PFSK-1 (cell line): ENCODE results near the gene DDHD1.

ENCODE experiments used
- FOXP2 ChIP-seq: optimal IDR thresholded peaks from 2 replicates; pipeline ENCODE3; 2011; ENCODE audit warnings: borderline replicate concordance, control low read depth, inconsistent platforms; ENCODE audit not compliant: insufficient read depth; ENCODE audit errors: extremely low read length, extremely low read depth
- POLR2AphosphoS5 ChIP-seq: IDR thresholded peaks from 2 replicates; pipeline ENCODE4 v1.6.1; 2012; ENCODE audit warnings: low read depth, mild to moderate bottlenecking, control low read depth, low read length, moderate library complexity
- SIN3A ChIP-seq: IDR thresholded peaks from 2 replicates; pipeline ENCODE4 v1.6.1; 2012; ENCODE audit warnings: mild to moderate bottlenecking, low read length, moderate library complexity, borderline replicate concordance; ENCODE audit not compliant: insufficient read depth
- TAF1 ChIP-seq: IDR thresholded peaks from 2 replicates; pipeline ENCODE4 v1.6.1; 2012; ENCODE audit warnings: low read length, control low read depth, borderline replicate concordance; ENCODE audit not compliant: insufficient read depth
- TF ChIP-seq, protein P1 (sequence below), 2 experiments: IDR thresholded peaks; 2 replicates each; pipeline versions ENCODE4 v1.6.1 to v1.8.0; 2011 to 2012; ENCODE audit warnings: low read depth in 2 of 2, low read length in 2 of 2, control low read depth in 1 of 2, inconsistent platforms in 1 of 2, mild to moderate bottlenecking in 1 of 2, moderate library complexity in 1 of 2; ENCODE audit not compliant: insufficient read depth in 1 of 2

DDHD1 gene

DNA sequence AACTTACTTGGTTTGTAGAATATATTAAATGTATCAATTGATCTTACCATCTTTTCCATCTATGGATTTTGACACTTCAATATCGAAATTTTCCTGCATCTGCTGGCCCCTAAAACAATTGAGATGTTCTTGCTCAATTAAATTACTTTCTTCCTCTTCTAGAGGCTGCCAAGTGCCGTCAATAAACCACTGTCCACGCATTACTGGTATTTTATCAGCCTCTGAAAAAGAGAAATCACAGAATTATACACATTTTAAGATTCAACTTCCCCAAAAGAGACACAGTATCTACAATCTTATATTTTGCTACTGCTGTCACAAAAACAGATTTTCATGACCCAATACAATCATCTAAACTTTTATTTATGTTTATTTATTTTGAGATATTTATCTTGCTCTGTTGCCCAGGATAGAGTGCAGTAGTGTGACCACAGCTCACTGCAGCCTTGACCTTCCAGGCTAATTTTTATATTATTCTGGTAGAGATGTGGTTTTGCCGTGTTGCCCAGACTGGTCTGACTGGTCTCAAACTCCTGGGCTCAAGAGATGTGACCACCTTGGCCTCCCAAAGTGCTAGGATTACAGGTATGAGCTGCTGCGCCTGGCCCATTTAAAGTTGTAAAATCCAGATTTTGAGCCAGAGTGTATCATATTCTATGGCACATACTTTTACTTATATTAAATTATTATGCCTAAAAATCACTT is 49.3 kb downstream of the DDHD1 start:
- no peak for TF ChIP-seq POLR2AphosphoS5

DNA sequence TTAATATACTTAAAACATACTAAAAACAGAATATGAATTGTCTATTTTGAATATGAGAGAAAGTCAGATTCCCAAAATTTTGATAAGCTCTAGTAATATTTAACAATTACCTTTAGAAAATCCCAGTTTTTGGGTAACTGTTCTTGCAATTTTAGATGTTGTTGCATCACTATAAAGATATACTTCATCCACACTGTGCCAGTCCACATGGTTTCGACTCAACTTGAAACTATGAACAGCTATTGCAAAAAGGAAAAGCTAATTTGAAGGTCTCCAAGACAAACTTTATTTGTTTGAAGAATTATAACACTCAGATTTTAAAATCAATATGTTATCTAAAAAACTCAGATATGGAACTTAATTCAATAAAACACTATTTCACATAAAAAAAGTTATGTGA is 59.9 kb downstream of the DDHD1 start:
- TF ChIP-seq POLR2AphosphoS5 (no peak), TAF1 (no peak), SIN3A (no peak), FOXP2 (no peak)
- TF ChIP-seq, protein P1, sequence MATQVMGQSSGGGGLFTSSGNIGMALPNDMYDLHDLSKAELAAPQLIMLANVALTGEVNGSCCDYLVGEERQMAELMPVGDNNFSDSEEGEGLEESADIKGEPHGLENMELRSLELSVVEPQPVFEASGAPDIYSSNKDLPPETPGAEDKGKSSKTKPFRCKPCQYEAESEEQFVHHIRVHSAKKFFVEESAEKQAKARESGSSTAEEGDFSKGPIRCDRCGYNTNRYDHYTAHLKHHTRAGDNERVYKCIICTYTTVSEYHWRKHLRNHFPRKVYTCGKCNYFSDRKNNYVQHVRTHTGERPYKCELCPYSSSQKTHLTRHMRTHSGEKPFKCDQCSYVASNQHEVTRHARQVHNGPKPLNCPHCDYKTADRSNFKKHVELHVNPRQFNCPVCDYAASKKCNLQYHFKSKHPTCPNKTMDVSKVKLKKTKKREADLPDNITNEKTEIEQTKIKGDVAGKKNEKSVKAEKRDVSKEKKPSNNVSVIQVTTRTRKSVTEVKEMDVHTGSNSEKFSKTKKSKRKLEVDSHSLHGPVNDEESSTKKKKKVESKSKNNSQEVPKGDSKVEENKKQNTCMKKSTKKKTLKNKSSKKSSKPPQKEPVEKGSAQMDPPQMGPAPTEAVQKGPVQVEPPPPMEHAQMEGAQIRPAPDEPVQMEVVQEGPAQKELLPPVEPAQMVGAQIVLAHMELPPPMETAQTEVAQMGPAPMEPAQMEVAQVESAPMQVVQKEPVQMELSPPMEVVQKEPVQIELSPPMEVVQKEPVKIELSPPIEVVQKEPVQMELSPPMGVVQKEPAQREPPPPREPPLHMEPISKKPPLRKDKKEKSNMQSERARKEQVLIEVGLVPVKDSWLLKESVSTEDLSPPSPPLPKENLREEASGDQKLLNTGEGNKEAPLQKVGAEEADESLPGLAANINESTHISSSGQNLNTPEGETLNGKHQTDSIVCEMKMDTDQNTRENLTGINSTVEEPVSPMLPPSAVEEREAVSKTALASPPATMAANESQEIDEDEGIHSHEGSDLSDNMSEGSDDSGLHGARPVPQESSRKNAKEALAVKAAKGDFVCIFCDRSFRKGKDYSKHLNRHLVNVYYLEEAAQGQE (IDR thresholded peaks at IDR 0.05; ENCODE audit: insufficient read depth in 1 of 2, low read depth in 2 of 2, low read length in 2 of 2): no peak

DNA sequence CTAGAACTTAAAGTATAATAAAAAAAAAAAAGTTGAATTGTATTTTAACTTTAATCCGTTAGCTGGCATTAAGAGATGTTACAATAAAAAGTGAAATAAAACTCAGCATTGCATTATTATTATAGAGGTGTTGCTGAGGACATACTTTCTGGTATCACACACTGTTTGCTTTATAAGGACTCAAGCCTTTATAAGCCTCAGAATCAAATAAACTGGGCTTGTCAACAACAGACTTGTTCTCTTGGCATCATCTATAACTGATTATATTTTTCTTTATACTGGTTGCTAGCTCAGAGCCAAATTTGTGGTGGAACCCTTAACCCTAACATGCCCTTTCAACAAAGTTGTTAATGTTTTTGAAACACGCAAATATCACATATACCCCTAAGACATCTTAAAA is 62.3 kb downstream of the DDHD1 start:
- TF ChIP-seq POLR2AphosphoS5 (no peak), TAF1 (no peak), SIN3A (no peak), FOXP2 (no peak)
- TF ChIP-seq, protein P1 (IDR thresholded peaks at IDR 0.05; ENCODE audit: insufficient read depth in 1 of 2, low read depth in 2 of 2, low read length in 2 of 2): no peak

DNA sequence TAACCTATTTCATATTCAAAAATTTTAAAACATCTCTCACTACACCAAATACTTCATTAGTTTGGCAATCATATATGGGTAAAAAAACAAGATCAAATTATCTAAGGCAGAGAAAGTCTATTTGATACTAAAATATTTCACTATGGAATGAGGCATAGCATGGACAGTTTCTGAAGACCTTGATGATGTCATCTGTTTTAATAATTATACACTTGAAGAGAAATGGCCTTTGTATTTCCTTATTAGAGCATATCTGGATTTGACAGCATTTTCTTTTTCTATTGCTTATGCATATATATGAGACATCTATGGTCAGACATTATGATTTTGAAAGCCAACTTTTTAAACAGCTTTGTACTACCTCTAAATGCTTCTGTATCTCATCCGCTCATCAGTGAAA is 88.6 kb downstream of the DDHD1 start:
- TF ChIP-seq POLR2AphosphoS5 (no peak), SIN3A (no peak), TAF1 (no peak), FOXP2 (no peak)
- TF ChIP-seq, protein P1 (IDR thresholded peaks at IDR 0.05; ENCODE audit: insufficient read depth in 1 of 2, low read depth in 2 of 2, low read length in 2 of 2): no peak

DNA sequence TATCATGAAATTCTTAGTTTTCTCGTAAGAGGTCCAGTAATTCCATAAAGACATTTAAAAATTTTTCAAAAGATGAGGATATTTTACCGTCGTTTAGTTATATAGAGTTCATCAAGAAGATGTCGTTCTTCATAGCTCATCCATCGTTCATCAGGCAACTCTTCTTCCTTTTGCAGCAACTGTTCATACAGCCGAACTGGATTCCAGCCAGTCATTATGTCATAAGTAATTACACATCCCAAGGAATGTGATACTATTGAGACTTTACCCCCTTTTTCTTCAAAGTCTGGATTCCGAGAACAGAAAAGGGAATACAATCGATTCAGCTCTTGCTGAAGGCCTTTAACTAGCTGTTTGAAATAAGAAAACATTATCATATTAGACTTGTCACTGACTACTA is 90.3 kb downstream of the DDHD1 start:
- TF ChIP-seq, protein P1 (IDR thresholded peaks at IDR 0.05; ENCODE audit: insufficient read depth in 1 of 2, low read depth in 2 of 2, low read length in 2 of 2): no peak
- TF ChIP-seq FOXP2: no peak
- no peak for TF ChIP-seq SIN3A
- no peak for TF ChIP-seq TAF1
- TF ChIP-seq POLR2AphosphoS5: no peak
